ENCODE results near the gene MANSC4.
A peak's percentile ranks its signal among the peaks of the same experiment; 100 is the strongest.

The MANSC4 gene

DNA sequence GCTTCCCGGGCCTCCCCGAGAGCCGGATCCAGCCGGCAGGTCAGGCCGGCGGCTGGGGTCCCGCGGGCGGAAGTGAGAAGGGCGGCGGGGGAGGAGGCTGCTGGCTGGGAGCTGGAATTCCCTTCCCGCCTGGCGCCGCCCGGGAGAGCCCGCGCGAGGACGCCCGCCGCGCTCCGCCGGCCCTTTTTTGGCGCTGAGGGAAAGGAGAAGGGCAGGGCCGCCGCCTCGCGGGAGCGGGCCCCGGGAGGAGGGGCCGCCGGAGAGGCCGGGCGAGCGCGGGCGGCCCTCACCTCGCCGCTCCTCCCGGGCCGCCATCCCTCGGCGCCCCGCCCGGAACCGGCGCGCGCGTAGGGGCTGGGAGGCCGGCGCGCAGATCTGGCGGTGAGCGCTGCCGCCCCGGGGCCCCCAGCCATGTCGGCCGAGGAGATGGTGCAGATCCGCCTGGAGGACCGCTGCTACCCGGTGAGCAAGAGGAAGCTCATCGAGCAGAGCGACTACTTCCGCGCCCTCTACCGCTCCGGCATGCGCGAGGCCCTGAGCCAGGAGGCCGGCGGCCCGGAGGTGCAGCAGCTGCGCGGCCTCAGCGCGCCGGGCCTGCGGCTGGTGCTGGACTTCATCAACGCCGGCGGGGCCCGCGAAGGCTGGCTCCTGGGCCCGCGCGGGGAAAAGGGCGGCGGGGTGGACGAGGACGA lies at the start of gene MANSC4, which contains the start of gene KLHL42:
Gene MANSC4, minus strand, starts transcription at position 317 of the 692 bp plus-strand sequence. CDS start 8,960 bp downstream, outside the sequence.
Gene KLHL42, plus strand, starts transcription at position 314 of the 692 bp plus-strand sequence. Its CDS starts 98 bp downstream, at position 412.
- peak within 1 kb of the TSS; percentile 64 for H3K9ac ChIP-seq (ENCODE audit: low read length)
- peaks cover 7% of the 10 kb centered on the region for H3K4me1 ChIP-seq (ENCODE audit: control insufficient read depth, insufficient read depth, low read length)
- H3K27me3 ChIP-seq (ENCODE audit: control insufficient read depth, insufficient read depth, low read length) = no peaks in the 10 kb centered on the region

DNA sequence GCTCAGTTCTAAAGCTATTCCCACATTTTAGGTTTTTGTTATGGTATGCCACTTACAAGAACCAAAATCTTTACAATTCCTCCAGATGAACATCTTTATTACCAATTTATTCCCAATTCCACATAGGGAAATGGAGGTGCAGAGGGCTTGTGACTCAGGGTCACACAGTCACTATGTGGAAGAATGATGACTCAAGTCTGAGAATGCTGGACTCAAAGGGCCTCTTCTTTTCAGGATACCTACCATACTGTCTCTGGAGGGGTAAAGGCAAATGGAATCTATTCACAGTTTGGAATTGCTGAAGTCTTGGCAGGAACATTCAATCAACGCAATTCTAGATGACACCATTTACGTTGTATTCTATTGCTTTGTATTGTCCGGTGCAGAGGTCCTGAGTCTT lies 48.2 kb upstream of the MANSC4 start:
- no peaks in the 10 kb centered on the region for H3K36me3 ChIP-seq (ENCODE audit: control insufficient read depth, insufficient read depth, low read length)

More for the DNA sequence above, at the start of gene MANSC4, which contains the start of gene KLHL42:
- Histone ChIP-seq H3K4me3 (ENCODE audit: low read length) (peak within 1 kb of the TSS; percentile 74), H3K36me3 (ENCODE audit: control insufficient read depth, insufficient read depth, low read length) (no peaks in the 10 kb centered on the region), H3K27ac (ENCODE audit: low read depth, low read length) (peak within 1 kb of the TSS; percentile 95)

DNA sequence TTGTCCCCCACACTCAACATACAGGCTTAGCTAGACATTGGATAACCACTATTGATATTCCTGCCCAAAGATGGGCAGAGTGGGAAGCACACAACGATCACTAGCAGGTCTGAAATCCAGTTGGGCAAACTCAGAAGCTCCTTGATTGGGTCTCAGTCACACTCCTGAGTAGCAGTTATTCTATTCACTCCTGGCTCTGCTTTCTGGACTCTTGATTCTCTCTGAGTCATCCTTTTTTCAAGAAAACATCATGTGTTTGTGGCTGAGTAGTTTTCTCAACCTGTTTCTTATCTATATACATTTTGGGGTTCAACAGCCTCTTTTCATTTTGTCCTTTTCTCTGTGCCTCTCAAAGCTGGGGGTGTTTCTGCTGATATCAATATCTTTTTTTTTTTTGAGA lies 46.0 kb upstream of the MANSC4 start:
- H3K36me3 ChIP-seq (ENCODE audit: control insufficient read depth, insufficient read depth, low read length) = no peaks in the 10 kb centered on the region
- no peak overlapping the region for H3K9ac ChIP-seq (ENCODE audit: low read length)
- H3K27me3 ChIP-seq (ENCODE audit: control insufficient read depth, insufficient read depth, low read length) = no peaks in the 10 kb centered on the region
- H3K4me1 ChIP-seq (ENCODE audit: control insufficient read depth, insufficient read depth, low read length) = no peaks in the 10 kb centered on the region
- no peak overlapping the region for H3K4me3 ChIP-seq (ENCODE audit: low read length)
- no peak overlapping the region for H3K27ac ChIP-seq (ENCODE audit: low read depth, low read length)

More for the DNA sequence above, 48.2 kb upstream of the MANSC4 start:
- H3K4me3 ChIP-seq (ENCODE audit: low read length) = no peak overlapping the region
- H3K4me1 ChIP-seq (ENCODE audit: control insufficient read depth, insufficient read depth, low read length) = no peaks in the 10 kb centered on the region
- H3K27me3 ChIP-seq (ENCODE audit: control insufficient read depth, insufficient read depth, low read length) = no peaks in the 10 kb centered on the region
- no peak overlapping the region for H3K27ac ChIP-seq (ENCODE audit: low read depth, low read length)
- no peak overlapping the region for H3K9ac ChIP-seq (ENCODE audit: low read length)

DNA sequence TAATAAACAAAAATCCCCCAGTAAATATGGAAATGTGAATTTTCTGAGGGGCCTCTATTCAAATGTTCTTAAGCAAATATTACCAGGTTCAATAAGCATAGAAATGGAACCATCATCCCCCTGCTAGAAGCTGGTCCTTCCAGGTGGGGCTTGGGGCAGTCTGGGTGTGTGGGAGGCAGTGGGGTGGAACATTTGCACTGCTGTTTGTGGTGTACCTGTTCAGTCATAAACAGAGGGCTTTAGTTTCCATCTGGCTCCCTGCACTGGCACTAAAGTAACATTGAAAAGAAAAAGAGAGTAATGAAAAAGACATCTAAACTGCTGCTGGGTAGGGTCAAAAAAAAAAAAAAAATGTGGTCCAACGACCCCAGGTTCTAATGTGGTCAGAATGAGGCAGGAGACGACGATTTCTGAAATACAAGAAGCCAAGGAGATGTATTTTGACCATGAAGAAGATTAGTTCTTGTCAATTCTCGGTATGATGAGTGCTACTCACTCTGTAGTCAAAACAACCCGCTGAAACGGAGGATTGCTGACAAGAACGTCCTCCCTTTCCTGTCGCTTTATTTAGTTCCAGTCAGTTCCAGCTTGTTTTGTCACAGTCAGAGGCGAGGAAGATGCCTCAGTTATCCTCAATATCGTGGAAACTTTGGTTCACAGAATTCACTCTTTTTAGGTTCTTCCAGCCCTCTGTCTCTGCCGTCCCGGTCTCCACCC lies 44.2 kb upstream of the MANSC4 start:
- H3K27me3 ChIP-seq (ENCODE audit: control insufficient read depth, insufficient read depth, low read length) = no peaks in the 10 kb centered on the region
- H3K36me3 ChIP-seq (ENCODE audit: control insufficient read depth, insufficient read depth, low read length) = no peaks in the 10 kb centered on the region
- H3K4me3 ChIP-seq (ENCODE audit: low read length) = no peak overlapping the region
- H3K27ac ChIP-seq (ENCODE audit: low read depth, low read length) = no peak overlapping the region
- no peaks in the 10 kb centered on the region for H3K4me1 ChIP-seq (ENCODE audit: control insufficient read depth, insufficient read depth, low read length)
- no peak overlapping the region for H3K9ac ChIP-seq (ENCODE audit: low read length)

DNA sequence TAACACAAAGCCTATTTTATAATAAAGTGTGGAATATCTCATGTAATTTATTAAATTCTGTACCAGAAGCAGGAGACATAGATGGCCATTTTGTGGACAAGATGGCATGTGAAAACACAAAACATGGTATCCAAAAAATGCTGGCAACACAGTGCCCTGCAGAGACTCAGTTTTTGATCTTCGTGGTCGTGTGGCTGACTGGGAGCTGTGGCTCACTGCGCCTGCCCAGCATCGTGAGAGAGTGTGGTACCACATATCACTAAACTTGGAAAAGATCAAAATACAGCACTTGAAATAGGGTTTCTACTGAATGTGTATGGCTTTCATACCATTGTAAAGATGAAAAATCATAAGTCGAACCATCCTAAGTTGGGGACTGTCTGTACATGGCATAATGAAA lies 43.0 kb upstream of the MANSC4 start:
- no peak overlapping the region for H3K27ac ChIP-seq (ENCODE audit: low read depth, low read length)
- H3K4me3 ChIP-seq (ENCODE audit: low read length) = no peak overlapping the region
- H3K4me1 ChIP-seq (ENCODE audit: control insufficient read depth, insufficient read depth, low read length) = no peaks in the 10 kb centered on the region
- H3K27me3 ChIP-seq (ENCODE audit: control insufficient read depth, insufficient read depth, low read length) = no peaks in the 10 kb centered on the region
- H3K36me3 ChIP-seq (ENCODE audit: control insufficient read depth, insufficient read depth, low read length) = no peaks in the 10 kb centered on the region
- H3K9ac ChIP-seq (ENCODE audit: low read length) = no peak overlapping the region

DNA sequence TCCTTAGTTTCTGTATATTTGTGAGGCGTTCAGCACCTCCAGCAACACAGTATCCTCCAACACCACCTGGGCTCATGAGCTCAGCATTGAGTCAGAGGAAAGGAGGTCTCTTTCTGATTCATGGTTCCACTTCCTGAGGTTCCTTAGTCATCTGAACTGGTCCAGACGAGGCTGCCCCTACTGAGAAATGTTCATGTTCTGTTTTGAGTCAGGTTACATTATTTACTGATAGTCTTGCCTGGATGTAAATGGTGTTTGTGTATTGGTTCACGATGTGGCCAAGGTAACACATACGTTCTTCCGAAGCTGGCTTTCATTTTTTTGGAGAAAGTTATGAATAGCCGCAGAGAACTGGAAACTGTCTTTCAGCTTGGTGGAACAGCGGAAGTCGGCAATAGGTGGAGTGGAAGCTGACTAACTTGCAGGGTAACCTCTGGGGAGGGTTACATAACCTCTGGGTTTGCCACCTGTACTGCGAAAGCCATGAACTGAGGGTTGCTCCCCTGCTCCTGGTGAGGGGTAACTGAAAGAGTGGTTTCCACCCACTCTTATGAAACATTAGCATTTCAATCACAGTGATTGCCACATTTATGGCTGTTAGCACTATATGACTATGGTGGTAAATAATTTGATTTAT lies 42.2 kb upstream of the MANSC4 start:
- Histone ChIP-seq H3K4me3 (ENCODE audit: low read length) (no peak overlapping the region), H3K27me3 (ENCODE audit: control insufficient read depth, insufficient read depth, low read length) (no peaks in the 10 kb centered on the region), H3K36me3 (ENCODE audit: control insufficient read depth, insufficient read depth, low read length) (no peaks in the 10 kb centered on the region), H3K4me1 (ENCODE audit: control insufficient read depth, insufficient read depth, low read length) (no peaks in the 10 kb centered on the region), H3K27ac (ENCODE audit: low read depth, low read length) (no peak overlapping the region), H3K9ac (ENCODE audit: low read length) (no peak overlapping the region)

DNA sequence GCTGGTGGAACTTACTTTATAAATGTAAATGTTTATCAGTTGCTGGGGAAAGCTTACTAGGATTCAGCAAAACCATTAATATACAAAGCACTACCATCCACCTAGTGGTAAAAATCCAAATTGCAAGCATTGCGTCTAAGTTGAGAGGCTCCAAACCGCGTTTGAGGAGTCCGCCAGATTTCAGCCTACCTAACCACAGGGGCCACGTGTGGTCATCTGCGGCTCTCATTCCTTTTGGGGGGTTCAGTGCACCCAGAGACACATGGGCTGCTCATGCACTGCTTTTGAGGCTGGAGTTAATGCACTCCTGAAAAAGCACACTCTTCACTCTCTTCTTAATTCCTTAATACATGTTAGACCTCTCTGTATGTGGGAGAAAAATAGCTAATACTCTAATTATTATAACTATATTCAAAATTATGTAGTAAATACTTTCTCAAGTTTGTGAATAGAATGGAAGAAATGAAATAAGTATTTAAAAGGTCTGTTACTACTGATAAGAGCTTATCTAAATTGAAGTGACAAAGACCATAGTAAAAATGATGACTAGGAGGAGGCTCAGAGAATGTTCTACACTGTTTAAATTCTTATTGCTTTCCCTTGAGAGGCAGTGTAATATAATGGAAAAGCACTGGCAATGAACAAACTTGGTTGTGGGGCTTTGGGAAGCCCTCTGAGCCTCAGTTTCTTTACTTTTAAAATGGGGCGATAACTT lies 41.4 kb upstream of the MANSC4 start:
- H3K9ac ChIP-seq (ENCODE audit: low read length) = no peak overlapping the region
- no peaks in the 10 kb centered on the region for H3K36me3 ChIP-seq (ENCODE audit: control insufficient read depth, insufficient read depth, low read length)
- no peaks in the 10 kb centered on the region for H3K4me1 ChIP-seq (ENCODE audit: control insufficient read depth, insufficient read depth, low read length)
- no peak overlapping the region for H3K27ac ChIP-seq (ENCODE audit: low read depth, low read length)
- H3K27me3 ChIP-seq (ENCODE audit: control insufficient read depth, insufficient read depth, low read length) = no peaks in the 10 kb centered on the region
- H3K4me3 ChIP-seq (ENCODE audit: low read length) = no peak overlapping the region

DNA sequence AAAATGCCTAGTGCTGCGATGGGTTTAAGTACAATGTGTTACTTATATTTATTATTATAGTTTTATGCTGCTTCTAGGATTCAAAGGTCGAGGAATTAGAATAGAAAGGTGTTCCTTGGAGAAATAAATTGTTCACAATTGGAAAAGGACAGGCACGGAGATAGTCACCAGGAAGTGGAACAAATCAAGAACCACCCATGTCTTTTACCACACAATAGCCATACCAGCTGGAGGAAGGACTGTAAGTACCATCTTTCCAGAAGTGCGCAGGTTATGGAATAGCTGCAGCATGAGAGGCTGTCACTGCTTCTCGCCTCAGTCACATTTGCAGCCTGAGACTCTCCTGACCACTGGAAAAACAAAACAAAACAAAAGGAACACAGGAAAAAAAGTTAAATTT lies 40.5 kb upstream of the MANSC4 start:
- Histone ChIP-seq H3K27me3 (ENCODE audit: control insufficient read depth, insufficient read depth, low read length) (no peaks in the 10 kb centered on the region), H3K4me1 (ENCODE audit: control insufficient read depth, insufficient read depth, low read length) (no peaks in the 10 kb centered on the region), H3K36me3 (ENCODE audit: control insufficient read depth, insufficient read depth, low read length) (no peaks in the 10 kb centered on the region), H3K4me3 (ENCODE audit: low read length) (no peak overlapping the region), H3K9ac (ENCODE audit: low read length) (no peak overlapping the region), H3K27ac (ENCODE audit: low read depth, low read length) (no peak overlapping the region)

DNA sequence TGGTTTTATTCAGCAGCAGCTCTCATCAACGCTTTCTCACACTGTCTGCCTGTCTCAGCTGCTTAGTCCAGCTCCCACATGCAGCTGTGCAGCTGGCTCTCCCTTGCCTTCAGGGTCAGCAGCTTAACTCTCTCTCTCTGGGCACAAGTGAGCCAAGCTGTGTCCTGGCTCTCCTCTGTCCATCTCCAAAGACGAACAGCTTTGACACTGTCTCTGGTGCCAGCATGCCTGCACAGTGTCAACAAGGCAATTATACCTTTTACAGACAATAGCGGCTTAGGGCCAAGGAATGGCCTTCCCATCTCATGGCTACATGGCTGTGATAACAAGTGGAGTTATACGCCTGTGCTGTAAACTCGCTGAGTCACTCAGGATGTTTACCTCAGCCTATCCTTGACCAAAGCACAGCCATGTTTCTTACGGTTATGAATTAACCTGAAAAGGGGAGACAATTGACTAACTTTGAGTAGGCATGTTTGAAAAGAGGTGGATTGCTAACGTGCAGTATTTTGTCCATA lies 38.4 kb upstream of the MANSC4 start:
- Histone ChIP-seq H3K36me3 (ENCODE audit: control insufficient read depth, insufficient read depth, low read length) (no peaks in the 10 kb centered on the region), H3K9ac (ENCODE audit: low read length) (no peak overlapping the region), H3K4me1 (ENCODE audit: control insufficient read depth, insufficient read depth, low read length) (no peaks in the 10 kb centered on the region), H3K27me3 (ENCODE audit: control insufficient read depth, insufficient read depth, low read length) (no peaks in the 10 kb centered on the region), H3K27ac (ENCODE audit: low read depth, low read length) (no peak overlapping the region), H3K4me3 (ENCODE audit: low read length) (no peak overlapping the region)

DNA sequence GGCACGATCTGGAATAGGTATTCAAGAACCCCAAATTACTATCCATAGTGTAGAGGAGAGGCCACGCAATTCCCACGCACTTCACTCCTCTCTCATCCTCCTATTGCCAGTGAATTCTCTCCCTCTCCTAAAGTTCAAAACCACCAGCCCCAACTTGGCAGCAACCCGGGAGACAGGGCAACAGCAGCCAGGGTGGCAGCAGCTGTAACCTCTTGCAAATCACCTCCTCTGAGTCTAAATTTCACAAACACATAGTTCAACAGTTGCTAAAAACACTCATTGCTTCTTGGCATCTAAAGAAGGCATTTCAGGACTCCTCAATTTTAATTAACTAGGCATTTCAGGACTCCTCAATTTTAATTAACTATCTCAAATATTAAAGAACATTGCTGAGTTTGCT lies 37.7 kb upstream of the MANSC4 start:
- no peaks in the 10 kb centered on the region for H3K27me3 ChIP-seq (ENCODE audit: control insufficient read depth, insufficient read depth, low read length)
- no peak overlapping the region for H3K27ac ChIP-seq (ENCODE audit: low read depth, low read length)
- H3K36me3 ChIP-seq (ENCODE audit: control insufficient read depth, insufficient read depth, low read length) = no peaks in the 10 kb centered on the region
- H3K9ac ChIP-seq (ENCODE audit: low read length) = no peak overlapping the region
- no peaks in the 10 kb centered on the region for H3K4me1 ChIP-seq (ENCODE audit: control insufficient read depth, insufficient read depth, low read length)
- H3K4me3 ChIP-seq (ENCODE audit: low read length) = no peak overlapping the region

DNA sequence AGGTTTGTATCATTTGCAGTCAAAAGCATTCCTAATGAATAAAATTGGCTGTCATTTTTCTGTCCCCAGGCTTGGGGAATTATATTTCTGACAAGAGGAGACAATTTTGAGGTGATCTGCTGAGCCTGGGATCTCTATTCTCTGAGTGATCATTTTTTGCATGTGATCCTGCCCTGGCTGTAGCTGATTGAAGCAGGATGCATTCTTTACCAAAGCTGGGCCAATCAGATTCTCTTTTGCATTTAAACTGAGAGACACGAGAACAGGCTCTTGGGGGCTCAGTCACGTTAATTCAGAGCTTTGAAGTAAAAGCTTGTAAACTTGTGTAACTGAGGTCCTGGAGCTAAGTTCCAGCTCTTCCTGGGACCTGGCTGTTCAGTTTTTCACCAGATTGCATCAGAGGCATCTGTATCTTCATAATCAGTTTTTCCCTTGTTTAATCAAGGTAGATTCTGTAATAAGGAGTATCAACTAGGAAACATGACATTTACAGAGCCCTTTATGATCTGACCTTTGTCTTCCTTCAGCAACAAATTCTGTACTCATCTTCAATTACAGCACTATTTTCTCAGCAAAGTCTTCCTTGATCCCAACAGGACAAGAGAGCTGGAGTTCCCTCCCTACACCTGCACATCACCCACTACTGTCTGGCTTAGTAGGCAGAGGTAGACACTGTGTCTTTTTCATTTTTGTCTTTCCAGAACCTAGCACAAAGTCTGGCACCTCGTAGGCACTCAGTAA lies 35.0 kb upstream of the MANSC4 start:
- Histone ChIP-seq H3K4me1 (ENCODE audit: control insufficient read depth, insufficient read depth, low read length) (no peaks in the 10 kb centered on the region), H3K4me3 (ENCODE audit: low read length) (no peak overlapping the region), H3K27me3 (ENCODE audit: control insufficient read depth, insufficient read depth, low read length) (no peaks in the 10 kb centered on the region), H3K27ac (ENCODE audit: low read depth, low read length) (no peak overlapping the region), H3K9ac (ENCODE audit: low read length) (no peak overlapping the region), H3K36me3 (ENCODE audit: control insufficient read depth, insufficient read depth, low read length) (no peaks in the 10 kb centered on the region)
